OCI-LY7 (cell line): ENCODE data around the gene INO80E.

Source experiments
- CTCF ChIP-seq: fragments of 200-600 bp; sonication (generic); conservative IDR thresholded peaks from 2 replicates; pipeline ENCODE4 v1.5.1; 2014; ENCODE audit warnings: mild to moderate bottlenecking, antibody characterized with exemption, low read length, moderate library complexity, mixed read lengths
- EZH2phosphoT487 ChIP-seq: fragments of 200-600 bp; sonication (generic); IDR thresholded peaks from 2 replicates; pipeline ENCODE4 v1.6.1; 2018; ENCODE audit warnings: low read depth, borderline replicate concordance, mild to moderate bottlenecking, mixed run types, antibody characterized with exemption, low read length, moderate library complexity, mixed read lengths

GRCh38 chr16:29987371-29988085, 8.5 kb upstream of the INO80E start:
- TF ChIP-seq CTCF (no peak), EZH2phosphoT487 (no peak)
